GM18526 (cell line): Measurements from ENCODE around the gene RASGRP4.

Experiments
- POLR2A ChIP-seq: IDR thresholded peaks from 3 replicates; pipeline ENCODE4 v1.6.1; 2011; ENCODE audit not compliant: insufficient read length; ENCODE audit errors: extremely low read depth

RASGRP4 gene

GRCh38 chr19:38425810-38426466 is at the start of gene RASGRP4:
TSS of gene RASGRP4 (minus strand) at chr19:38426219. CDS start at chr19:38426091, 128 bp downstream.
- no peak for TF ChIP-seq POLR2A

GRCh38 chr19:38475176-38475575 is 49.2 kb upstream of the RASGRP4 start:
- TF ChIP-seq POLR2A: no peak

GRCh38 chr19:38473201-38473600 is 47.2 kb upstream of the RASGRP4 start:
- no peak for TF ChIP-seq POLR2A

- TF ChIP-seq POLR2A: no peak
Observed at GRCh38 chr19:38470788-38471480, 44.9 kb upstream of the RASGRP4 start.

GRCh38 chr19:38469151-38469550 is 43.1 kb upstream of the RASGRP4 start:
- no peak for TF ChIP-seq POLR2A

- no peak for TF ChIP-seq POLR2A
Observed at GRCh38 chr19:38467541-38468525, 41.8 kb upstream of the RASGRP4 start.

GRCh38 chr19:38466050-38466449 is 40.0 kb upstream of the RASGRP4 start:
- TF ChIP-seq POLR2A: no peak

- no peak for TF ChIP-seq POLR2A
Observed at GRCh38 chr19:38464421-38465082, 38.5 kb upstream of the RASGRP4 start.

GRCh38 chr19:38463365-38463764 is 37.3 kb upstream of the RASGRP4 start:
- no peak for TF ChIP-seq POLR2A

GRCh38 chr19:38458991-38459390 is 33.0 kb upstream of the RASGRP4 start:
- TF ChIP-seq POLR2A: no peak

GRCh38 chr19:38457690-38458405 is 31.8 kb upstream of the RASGRP4 start:
- no peak for TF ChIP-seq POLR2A

GRCh38 chr19:38457202-38457601 is 31.2 kb upstream of the RASGRP4 start:
- no peak for TF ChIP-seq POLR2A

- TF ChIP-seq POLR2A: no peak
Observed at GRCh38 chr19:38455031-38455430, 29.0 kb upstream of the RASGRP4 start.

- TF ChIP-seq POLR2A: no peak
Observed at GRCh38 chr19:38453596-38453995, 27.6 kb upstream of the RASGRP4 start.
